Urinary bladder (tissue), 4 donors: ENCODE measurements around the gene RAB35. TPM values are rescaled to one million over a fixed set of nuclear protein-coding genes. Genes with fewer than 3 reads are reported as not detected.

Source experiments
- DNase-seq: peaks from one replicate; pipeline ENCODE4 v3.0.0-alpha.2; 2015; ENCODE audit errors: extremely low spot score
- H3K27ac ChIP-seq: one replicate; pipeline ENCODE4 v1.5.1; 2013; ENCODE audit warnings: low read depth, mild to moderate bottlenecking, moderate library complexity
- H3K36me3 ChIP-seq: one replicate; pipeline ENCODE4 v1.6.1; 2013; ENCODE audit warnings: mild to moderate bottlenecking, moderate library complexity; ENCODE audit not compliant: insufficient read depth
- H3K4me1 ChIP-seq: one replicate; pipeline ENCODE4 v1.6.1; 2013; ENCODE audit warnings: mild to moderate bottlenecking, moderate library complexity; ENCODE audit not compliant: insufficient read depth
- H3K4me3 ChIP-seq: one replicate; pipeline ENCODE4 v1.5.1; 2013; ENCODE audit warnings: low read depth, low read length
- WGBS: extraction: QIAGEN DNeasy Blood & Tissue Kit; methylation state at CpG from one replicate; pipeline ENCODE4 v1.1.7; 2013; 5-methylcytosine and 5-hydroxymethylcytosine counted together
- polyA plus RNA-seq: library from polyadenylated mRNA; stranded (reverse); fragments of 200-250 nt; gene quantifications from one replicate; pipeline ENCODE4 v1.2.3, GENCODE V29; 2013
- total RNA-seq: library from RNA; depleted of rRNA; stranded (reverse); fragments of >200 nt; gene quantifications from one replicate; pipeline ENCODE4 v1.2.3, GENCODE V29; 2014
- donor health status: healthy with polysubstance abuse.
- donor health status: healthy.

RAB35 gene
- total and polyA plus RNA-seq, 2 donors = 14.9 to 42.4 TPM

DNA sequence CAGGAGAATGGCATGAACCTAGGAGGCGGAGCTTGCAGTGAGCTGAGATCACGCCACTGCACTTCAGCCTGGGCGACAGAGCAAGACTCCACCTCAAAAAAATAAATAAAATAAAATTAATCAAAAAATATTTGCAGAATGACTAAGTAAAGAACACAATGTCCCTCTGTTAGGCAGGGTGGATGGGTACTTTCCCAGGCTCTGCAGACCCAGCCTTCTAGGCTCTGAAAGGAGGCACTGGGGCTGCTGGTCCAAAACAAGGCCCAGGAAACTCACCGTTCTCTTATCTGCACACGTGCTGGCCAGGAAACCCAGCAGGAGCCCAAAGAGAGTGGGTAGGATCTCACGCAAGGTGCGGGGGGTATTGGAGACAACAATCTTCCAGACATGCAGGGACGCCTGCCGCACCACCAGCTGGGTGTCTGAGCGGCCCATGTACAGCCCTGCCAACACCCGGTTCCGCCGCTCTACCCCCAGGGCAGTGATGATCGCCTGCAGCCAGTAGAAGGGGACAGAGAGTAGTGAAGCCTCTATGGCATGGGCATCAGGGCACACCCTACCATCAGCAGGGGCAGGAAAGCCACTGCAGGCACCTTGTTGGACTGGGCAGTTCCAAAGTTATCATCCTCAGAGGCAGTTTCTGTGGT, 25.8 kb upstream of the RAB35 start:
- H3K4me1 ChIP-seq = no peaks in the 10 kb centered on the region
- peaks cover 18% of the 10 kb centered on the region for H3K36me3 ChIP-seq
- DNase-seq = no peak
- no peak overlapping the region for H3K4me3 ChIP-seq
- H3K27ac ChIP-seq = no peak overlapping the region
- 96% methylated on average over 14 of the region's 14 CpGs for WGBS

DNA sequence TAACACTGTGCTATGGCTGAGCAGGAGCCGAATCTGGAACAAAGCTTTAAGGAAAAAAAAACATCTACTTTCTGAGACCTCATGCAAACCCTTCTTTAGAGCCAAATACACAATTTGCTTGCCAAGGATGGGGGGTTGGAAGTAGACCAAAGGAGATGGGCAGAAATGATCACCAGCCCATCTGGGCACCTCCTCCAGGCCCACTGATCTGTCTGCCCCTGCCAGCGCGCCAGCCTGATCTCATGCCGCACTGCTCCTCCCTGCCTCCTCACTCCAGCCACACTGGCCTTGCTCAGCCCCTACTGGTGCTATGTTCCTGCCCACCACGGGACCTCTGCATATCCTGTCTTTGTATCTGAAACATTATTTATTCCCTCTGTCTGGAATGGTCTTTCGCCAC, 24.8 kb upstream of the RAB35 start:
- DNase-seq = no peak
- 93% methylated on average over 6 of the region's 6 CpGs for WGBS
- H3K36me3 ChIP-seq = peaks cover 18% of the 10 kb centered on the region

GRCh38 chr12:120140603-120141002, 24.1 kb upstream of the RAB35 start:
- peaks cover 18% of the 10 kb centered on the region for H3K36me3 ChIP-seq
- no peak overlapping the region for H3K27ac ChIP-seq
- no peaks in the 10 kb centered on the region for H3K4me1 ChIP-seq
- no peak overlapping the region for H3K4me3 ChIP-seq
- DNase-seq = no peak
- 88% methylated on average over 9 of the region's 9 CpGs for WGBS

More for the DNA sequence above, 24.8 kb upstream of the RAB35 start:
- H3K4me1 ChIP-seq = no peaks in the 10 kb centered on the region
- H3K4me3 ChIP-seq = no peak overlapping the region
- no peak overlapping the region for H3K27ac ChIP-seq

- Histone ChIP-seq H3K4me3 (no peak overlapping the region), H3K4me1 (no peaks in the 10 kb centered on the region), H3K27ac (no peak overlapping the region), H3K36me3 (peaks cover 18% of the 10 kb centered on the region)
- WGBS = 74% methylated on average over 5 of the region's 5 CpGs
- no peak for DNase-seq
Observed at GRCh38 chr12:120139958-120140357, 23.4 kb upstream of the RAB35 start.

- DNase-seq = no peak
- H3K36me3 ChIP-seq = peaks cover 20% of the 10 kb centered on the region
- no peak overlapping the region for H3K4me3 ChIP-seq
- WGBS = 94% methylated on average over 9 of the region's 9 CpGs
- H3K4me1 ChIP-seq = no peaks in the 10 kb centered on the region
- no peak overlapping the region for H3K27ac ChIP-seq
Observed at GRCh38 chr12:120138366-120138765, 21.8 kb upstream of the RAB35 start.

- H3K36me3 ChIP-seq = peaks cover 20% of the 10 kb centered on the region
- H3K27ac ChIP-seq = no peak overlapping the region
- WGBS = 95% methylated on average over 11 of the region's 11 CpGs
Observed at GRCh38 chr12:120137833-120138232, 21.3 kb upstream of the RAB35 start.

DNA sequence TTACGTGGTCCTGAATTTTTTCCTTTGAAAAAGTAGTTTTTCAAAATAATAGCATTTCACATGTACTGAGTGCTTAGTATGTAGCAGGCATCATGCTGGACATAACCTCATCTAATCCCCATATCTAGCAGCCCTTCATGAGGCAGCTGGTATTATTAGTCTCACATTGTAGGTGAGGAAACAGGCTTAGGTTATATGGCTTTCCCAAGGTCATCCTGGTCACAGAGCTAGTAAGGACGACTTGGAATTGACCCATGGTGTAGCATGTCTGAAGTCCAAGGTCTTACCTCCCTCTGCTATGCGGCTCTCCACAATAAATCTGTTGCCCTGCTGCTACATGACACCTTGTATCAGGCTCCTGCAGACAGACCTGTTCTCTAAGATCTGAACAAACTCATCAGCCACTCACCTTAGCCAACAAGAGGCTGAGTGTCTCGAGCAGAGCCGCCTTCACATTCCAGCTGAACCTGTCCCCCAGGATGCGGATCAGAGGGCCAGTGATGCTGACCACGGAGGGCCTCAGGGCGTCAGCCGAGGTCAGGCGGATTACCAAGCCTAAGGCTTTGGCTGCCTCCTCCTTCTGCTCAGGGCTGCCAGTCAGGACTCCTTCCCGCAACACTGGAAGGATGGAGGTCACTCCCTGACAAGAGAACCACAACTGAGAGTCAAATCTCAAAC, 19.7 kb upstream of the RAB35 start:
- Histone ChIP-seq H3K27ac (no peak overlapping the region), H3K4me3 (no peak overlapping the region), H3K4me1 (no peaks in the 10 kb centered on the region), H3K36me3 (peaks cover 17% of the 10 kb centered on the region)
- WGBS = 89% methylated on average over 11 of the region's 11 CpGs
- no peak for DNase-seq

More at GRCh38 chr12:120137833-120138232, 21.3 kb upstream of the RAB35 start:
- no peaks in the 10 kb centered on the region for H3K4me1 ChIP-seq
- no peak for DNase-seq
- no peak overlapping the region for H3K4me3 ChIP-seq

- Histone ChIP-seq H3K4me1 (no peaks in the 10 kb centered on the region), H3K4me3 (no peak overlapping the region), H3K36me3 (peaks cover 18% of the 10 kb centered on the region), H3K27ac (no peak overlapping the region)
- 97% methylated on average over 20 of the region's 20 CpGs for WGBS
- DNase-seq = no peak
Observed at GRCh38 chr12:120134307-120134980, 17.9 kb upstream of the RAB35 start.

DNA sequence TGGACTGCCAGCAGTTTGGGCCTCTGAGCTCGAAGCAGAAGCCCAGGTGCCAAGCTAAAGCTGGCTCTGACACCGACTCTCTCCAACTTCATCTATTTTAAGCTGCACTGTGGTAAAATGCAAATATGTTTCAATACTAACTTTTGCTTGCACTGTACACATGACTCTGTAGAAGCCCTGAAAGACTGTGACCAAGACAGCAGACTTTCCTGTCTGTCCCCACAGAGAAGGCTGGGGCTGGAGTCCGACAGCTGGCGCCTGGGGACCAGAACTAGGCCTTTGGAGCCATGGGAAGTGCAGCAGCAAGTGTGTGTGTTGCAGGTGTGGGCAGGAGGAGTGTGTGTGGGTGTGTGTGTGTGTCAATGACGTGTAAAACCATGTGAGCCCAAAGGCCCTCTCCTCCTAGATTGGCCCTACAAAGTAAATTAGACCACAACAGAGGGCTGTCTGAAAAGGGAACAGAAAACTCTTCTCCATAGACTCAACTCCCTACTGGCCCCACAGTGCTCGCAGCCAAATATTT, 16.4 kb upstream of the RAB35 start:
- DNase-seq = no peak
- H3K27ac ChIP-seq = no peak overlapping the region
- no peak overlapping the region for H3K4me3 ChIP-seq
- H3K36me3 ChIP-seq = peaks cover 16% of the 10 kb centered on the region
- WGBS = 79% methylated on average over 6 of the region's 6 CpGs
- H3K4me1 ChIP-seq = no peaks in the 10 kb centered on the region

DNA sequence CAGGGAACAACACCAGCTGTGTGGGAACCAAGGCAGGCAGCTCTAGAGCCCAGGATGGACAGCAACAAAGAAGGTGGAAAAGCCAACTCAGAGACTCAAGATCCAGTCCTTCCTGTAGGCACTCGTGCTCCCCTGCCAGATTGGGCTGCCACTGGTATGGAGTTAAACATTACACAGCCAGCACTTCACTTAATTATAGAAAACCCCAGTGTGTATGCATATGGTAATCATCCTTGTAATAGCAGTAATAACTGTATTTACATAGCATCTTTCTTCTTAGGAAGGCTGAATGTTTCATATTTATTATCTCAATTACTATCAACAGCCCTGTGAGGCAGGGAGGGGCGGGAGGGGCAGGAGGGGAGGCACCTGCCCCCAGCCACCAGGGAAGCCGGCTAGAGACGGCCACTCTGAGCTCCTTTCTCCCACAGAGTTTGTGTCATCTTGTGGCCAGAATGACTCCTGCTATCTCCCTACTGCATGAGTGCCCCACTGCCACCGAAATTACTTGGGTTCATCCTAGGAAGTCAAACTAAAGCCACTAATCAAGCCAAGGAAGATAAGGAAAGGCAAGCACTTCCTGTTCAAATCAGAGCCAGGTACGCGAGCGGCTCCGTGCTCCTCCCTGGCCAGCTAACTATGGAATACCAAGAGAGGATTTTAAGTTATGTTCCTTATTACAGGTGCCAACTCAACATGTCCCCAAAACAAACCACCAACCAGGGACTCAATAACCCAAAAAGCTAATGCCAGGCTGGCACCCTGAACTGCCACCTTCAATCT, 15.7 kb upstream of the RAB35 start:
- Histone ChIP-seq H3K27ac (no peak overlapping the region), H3K4me3 (no peak overlapping the region), H3K36me3 (peaks cover 14% of the 10 kb centered on the region), H3K4me1 (no peaks in the 10 kb centered on the region)
- 84% methylated on average over 9 of the region's 9 CpGs for WGBS
- DNase-seq = no peak

- H3K27ac ChIP-seq = no peak overlapping the region
- H3K36me3 ChIP-seq = peaks cover 14% of the 10 kb centered on the region
- no peaks in the 10 kb centered on the region for H3K4me1 ChIP-seq
- no peak overlapping the region for H3K4me3 ChIP-seq
- DNase-seq = no peak
- 96% methylated on average over 15 of the region's 15 CpGs for WGBS
Observed at GRCh38 chr12:120131116-120131515, 14.6 kb upstream of the RAB35 start.

GRCh38 chr12:120130011-120130410, 13.5 kb upstream of the RAB35 start:
- 94% methylated on average over 6 of the region's 6 CpGs for WGBS
- Histone ChIP-seq H3K4me1 (no peaks in the 10 kb centered on the region), H3K36me3 (peaks cover 14% of the 10 kb centered on the region), H3K27ac (no peak overlapping the region), H3K4me3 (no peak overlapping the region)
- DNase-seq = no peak

- H3K27ac ChIP-seq = no peak overlapping the region
- no peaks in the 10 kb centered on the region for H3K4me1 ChIP-seq
- 71% methylated on average over 2 of the region's 2 CpGs for WGBS
- no peak for DNase-seq
- H3K4me3 ChIP-seq = no peak overlapping the region
- H3K36me3 ChIP-seq = peaks cover 7% of the 10 kb centered on the region
Observed at GRCh38 chr12:120126635-120127005, 10.1 kb upstream of the RAB35 start.
